GM21526 (cell line): ENCODE measurements around the gene LTBP4.

Experiments used
- ATAC-seq: cut with Tn5 transposase; IDR thresholded peaks from one replicate; pipeline ENCODE4 v1.9.1; 2021; ENCODE audit warnings: moderate library complexity; ENCODE audit not compliant: unreplicated experiment, low FRiP score

Gene LTBP4

DNA sequence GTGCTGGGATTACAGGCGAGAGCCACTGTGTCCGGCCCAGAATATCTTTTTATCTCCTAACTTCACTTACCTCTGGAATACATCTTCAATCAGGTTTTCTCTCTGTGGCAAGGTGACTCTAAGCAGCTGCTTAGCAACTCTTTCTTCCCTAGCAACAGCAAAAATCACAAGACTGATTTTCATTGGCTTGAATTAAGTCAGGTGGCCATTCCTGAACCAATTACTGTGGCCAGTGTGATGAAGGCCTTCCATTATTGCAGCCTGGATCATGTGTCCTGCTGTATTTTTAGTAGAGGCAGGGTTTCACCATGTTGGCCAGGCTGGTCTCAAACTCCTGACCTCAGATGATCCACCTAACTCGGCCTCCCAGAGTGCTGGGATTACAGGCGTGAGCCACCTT lies 9.0 kb upstream of the LTBP4 start:
- ATAC-seq = no peak

DNA sequence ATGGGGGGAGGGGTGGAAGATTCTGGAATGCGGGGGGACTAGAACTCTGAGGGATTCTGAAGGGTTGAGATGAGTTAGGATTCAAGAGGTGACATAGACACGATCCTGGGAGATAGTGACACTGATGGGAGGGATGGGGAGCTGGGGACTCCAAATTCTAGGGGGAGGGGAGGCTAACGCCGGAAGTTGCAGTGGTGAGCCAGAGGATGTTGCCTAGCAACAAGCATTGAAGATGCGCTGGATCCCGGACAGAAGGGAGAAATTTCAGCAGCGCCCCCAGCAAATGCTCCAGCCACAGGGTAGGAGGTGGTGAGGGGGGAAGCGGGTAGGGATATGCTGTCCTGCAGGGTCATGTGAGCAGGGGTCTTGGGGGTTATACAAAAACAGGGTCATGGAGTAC lies 6.9 kb upstream of the LTBP4 start:
- no peak for ATAC-seq

DNA sequence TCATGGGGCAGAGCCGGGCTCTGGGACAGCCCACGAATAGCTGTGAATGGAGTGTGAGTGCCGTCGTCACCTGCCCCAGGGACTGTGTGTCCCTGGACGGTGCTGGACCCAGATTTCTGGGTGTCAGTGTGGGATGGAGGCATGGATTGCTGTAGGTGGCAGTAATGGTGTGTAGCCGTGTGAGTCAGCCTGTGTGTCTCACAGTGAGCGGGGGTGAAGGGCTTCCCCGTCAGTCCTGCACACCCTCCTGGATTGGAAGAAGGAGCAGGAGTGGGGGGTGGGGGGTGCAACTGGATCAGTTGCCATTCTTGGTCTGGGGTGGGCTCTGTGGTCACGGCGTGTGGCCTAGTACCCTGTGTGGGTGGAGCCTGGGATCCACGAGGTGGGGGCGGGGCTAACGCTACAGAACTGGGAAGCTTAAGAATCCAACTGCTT lies 6.5 kb upstream of the LTBP4 start:
- no peak for ATAC-seq

DNA sequence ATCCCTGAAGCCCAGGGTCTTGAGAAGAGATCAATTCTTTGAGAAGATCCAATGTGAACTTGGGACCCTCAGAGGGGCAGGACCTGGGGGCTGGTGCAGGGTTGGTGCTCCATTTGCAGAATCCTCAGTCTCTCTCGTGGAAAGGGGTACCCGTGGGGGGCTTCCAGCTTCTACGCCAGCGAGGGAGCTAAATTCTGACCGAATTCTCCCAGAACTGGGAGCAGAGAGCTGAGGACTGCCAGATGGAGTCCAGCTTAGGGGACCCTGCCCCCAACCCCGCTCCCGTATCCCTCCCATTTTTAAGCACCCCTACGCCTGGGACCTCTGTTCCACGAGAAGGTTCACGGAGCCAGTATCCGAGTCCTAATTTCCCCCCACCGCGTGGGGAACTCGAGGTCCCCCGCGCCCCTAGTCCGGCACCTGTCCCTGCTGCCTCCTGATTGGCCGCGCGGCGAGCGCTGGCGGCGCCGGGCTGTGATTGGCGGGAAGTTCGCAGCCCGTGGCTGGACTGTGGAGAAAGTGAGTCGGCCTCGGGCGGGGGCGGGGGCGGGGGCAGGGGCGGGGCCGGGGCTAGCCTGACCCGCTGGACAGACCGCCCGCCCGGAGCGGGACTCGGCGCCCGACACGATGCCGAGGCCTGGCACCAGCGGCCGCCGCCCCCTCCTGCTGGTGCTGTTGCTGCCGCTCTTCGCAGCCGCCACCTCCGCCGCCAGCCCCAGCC lies 4.4 kb upstream of the LTBP4 start:
- ATAC-seq = no peak

DNA sequence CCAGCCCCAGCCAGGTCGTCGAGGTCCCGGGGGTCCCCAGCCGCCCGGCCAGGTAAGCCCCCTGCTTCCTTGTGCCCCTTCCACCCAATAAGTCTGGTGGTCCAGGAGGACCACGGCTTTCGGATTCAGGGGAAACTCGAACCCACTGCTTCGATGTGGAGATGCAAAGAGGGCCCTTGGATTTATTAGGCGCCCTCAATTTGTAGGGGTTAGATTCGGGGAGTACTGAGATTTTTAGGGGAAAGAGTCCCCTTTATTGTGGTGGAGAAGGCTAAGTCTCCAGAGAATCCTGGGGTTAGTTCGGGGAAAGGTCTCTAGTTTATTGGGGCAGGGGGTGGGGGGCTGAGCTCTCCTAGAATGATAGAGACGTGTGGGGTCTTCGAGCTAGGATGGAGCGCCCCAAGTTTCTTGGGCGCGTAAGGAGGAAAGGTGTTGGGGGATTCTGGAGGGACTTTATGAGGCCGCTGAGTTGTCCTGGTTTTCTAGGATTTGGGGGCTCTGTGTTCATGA lies 3.8 kb upstream of the LTBP4 start:
- no peak for ATAC-seq

DNA sequence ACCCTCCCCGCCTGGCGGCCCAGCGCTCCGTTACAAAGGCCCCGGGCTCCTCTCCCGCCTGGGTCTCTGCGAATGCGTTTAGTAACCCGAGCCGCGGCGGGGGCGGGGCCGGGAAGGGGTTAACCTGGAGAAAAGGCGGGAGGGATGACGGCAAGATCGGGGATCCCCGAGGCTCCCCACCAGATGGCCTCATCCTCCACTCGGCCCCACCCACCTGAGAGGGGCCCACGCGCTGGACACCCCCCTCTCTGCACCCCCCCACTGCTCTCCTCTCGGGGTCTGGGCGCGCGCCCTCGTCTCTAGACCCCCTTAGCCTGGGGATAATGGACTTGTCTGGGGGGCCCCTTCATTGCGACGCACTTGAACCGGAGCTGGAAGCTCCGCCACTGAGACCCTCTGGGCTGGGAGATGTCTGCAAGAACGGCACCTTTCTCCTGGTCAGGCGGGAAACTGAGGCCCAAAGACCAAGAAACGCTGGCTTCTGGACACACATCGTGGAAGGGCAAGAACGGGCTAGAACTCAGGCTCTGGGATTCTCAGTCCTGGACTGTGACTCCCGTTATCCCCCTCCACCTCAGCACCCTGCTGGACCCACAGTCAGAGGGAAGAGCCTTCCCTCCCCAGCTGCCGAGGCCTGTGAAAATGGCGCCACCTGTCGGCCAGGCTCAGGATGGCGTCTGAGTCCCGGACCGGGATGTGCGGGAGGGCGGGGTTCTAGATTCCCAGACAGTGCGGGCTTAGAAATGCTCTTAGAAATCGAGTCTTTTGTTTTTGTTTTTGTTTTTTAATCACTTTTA lies 2.9 kb upstream of the LTBP4 start:
- no peak for ATAC-seq

DNA sequence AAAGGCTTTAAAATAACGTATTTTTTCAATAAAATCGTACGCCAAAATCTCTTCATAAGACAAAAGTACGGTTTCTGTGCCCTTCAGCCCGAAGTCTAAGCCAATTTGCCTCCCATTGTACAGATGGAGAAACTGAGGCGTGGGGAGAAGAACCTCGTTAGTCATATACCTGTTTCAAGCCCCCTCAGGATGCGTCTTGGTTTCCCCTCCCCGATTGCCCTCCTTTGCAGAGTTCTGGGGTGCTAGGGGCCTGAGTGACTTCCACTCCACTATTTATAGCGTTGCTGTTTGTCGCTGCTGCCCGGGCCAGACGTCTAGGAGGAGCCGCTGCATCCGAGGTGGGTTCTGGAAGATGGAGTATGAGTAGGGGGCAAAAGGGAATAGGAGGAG lies 2.3 kb upstream of the LTBP4 start:
- no peak for ATAC-seq

DNA sequence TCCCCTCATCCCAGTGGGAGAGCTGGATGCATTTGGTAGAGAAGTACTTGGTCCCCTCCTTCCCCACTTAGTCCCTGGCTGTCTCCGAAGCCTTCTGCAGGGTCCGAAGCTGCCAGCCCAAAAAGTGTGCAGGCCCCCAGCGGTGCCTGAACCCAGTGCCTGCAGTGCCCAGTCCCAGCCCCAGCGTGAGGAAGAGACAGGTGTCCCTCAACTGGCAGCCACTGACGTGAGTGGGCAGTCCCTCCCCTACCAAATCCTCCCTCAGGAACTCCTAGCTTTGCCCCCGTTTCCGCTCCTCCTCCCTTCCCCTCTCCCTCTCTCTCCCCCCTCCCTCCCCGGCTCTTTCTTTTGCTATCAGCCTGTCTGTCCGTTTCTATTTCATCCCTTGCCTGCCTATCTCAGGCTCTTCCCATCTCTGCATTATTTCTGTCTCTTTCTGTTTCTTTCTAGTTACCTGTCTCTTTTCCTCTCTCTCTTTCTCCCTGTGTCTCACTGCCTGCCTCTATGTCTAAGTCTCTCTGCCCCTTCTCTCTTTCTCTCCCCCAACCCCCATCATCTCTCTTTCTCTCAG lies 1.8 kb upstream of the LTBP4 start:
- no peak for ATAC-seq

DNA sequence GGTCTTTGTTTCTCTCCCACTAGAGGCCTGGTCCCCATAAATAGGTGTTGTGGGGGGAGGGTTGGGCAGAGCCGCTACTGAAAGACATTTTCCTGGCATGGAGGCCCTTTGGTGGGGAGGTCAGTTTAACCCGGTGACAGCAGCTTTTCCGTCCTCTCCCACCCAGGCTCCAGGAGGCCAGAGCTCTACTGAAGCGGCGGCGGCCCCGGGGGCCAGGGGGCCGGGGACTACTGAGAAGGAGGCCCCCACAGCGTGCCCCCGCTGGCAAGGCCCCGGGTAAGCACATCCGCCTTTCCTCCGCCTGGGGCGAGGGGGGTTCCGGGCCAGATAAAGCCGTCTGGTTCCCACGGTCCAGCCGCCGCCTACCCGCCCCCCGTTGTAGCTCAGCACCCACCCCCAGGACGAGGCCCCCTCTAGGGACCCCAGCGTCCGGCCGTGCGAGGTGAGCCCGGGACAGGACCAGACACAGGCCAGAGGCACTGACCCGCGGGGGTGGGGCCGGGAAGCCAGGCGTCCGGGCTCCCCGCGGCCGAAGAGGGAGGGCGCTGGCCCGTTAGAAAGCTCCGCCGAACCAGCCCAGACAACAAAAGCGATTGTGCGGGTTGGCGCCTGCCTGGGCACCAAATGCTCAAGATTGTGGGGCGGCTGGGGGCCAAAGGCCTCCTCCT lies 1.1 kb upstream of the LTBP4 start:
- ATAC-seq = no peak

DNA sequence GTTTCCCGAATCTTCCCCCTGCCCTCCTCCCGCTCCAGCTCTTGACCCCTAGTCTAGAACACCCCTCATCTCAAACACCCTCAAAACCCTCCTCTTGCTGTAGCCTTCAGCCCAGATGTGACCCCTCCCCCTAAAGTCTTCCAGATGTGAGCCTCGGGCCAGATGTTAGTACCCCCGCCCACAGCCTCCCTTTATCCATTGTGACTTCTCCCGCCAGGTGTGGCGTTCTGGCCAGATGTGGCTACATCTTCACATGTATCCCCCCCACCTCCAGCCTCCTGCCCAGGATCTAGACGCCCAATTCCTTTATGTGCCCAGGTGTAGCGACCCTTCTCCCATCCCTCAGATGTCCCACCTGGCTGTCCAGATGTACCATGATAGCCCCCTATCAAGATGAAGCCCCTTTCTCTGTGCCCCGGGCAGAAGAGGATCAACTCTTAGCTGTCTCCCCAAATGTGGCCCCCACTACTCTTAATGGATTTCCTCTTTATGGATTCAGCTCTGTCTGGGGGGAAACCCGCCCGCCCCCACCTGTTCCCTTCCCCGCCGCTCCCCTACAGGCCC lies 517 bp upstream of the LTBP4 start:
- ATAC-seq = no peak

DNA sequence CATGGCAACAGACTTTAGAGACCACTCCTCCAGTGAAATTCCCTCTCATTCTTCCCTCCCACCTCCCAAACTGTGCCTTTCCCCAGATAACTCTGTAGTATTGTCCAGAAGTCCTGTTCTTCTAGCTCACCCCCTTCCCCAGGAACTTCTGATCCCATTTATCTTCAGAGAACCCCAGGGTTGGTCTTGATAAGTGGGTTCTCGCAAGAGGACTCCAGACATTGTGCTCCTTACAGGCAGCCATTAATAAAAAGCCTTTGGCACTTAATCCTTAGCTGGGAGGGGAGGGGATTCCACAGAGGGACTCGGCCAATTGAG lies 1.9 kb downstream of the LTBP4 start:
- no peak for ATAC-seq

DNA sequence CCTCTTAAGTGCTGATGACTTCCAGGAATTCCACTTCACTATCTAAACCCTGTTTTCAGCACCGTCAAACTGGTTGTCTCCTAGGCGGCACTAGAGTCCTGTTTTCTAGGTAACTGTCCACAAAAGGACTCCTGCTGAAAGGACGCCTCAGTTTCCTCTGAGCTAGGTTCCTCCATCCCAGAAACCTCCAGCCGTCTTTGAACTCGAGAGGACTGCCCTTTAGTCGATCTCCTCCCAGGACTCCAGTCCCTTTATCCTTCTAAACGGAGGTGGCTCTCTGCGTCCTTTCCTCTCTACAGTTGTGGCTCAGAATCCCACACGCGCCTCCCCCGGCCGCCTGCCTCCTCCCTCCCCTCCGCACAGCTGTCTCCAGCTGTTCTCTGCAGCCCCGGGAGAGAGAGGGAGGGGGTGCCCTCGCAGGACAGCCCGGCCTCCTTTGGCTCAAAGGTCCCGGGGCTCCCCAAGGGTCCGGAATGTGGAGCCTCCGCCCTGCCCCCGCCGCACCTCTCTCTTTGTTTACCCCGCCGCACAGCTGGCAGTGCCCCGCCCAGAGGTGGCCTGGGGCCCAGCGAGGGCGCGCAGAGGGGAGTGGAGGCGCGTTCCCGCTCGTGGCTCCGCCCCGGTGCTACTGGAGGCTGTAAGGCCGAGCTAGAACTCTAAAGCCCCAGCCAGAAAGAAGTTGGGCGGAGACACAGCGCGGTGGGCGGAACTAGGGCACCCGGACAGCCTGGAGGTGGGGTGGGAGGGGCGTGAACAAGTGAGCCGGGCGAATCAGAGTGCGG lies 2.4 kb downstream of the LTBP4 start:
- ATAC-seq = peak; percentile 60

DNA sequence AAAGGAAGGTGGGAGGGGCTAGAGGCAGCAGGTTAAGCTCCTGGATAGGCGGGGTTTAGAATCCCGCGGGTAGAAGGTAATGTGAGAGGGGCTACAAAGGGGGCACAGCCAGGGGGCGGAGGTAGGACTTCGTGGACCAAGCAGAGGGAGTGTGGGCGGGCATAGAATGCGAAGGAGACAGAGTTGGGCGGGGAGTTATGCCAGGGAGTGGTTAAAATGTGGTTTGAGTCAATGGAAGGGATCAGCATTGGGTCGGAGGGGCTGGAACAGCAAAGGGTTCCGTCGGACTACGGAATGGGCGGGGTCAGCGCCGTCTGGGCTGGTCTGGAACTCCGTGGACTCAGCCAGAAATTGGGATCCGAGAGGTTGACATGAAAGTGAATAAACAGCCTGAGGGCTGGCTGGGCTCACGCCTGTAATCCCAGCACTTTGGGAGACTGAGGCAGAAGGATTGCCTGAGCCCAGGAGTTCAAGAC lies 3.0 kb downstream of the LTBP4 start:
- ATAC-seq = no peak

DNA sequence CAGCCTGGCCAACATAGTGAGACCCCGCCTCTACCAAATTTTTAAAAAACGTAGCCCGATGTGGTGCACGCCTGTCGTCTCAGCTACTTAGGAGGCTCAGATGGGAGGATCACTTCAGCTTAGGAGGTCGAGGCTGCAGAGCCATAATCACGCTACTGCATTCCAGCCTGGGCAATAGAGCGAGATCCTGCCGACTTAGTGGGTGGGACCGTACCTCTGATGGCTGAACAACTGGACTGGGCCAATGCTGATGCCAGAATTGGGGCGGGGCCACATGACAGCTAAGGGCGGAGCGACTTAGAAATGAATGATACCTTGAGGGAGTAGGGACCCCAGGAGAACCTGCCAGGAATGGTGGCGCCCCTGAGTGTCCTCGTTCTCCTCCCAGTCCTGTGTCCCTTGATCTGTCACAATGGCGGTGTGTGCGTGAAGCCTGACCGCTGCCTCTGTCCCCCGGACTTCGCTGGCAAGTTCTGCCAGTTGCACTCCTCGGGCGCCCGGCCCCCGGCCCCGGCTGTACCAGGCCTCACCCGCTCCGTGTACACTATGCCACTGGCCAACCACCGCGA lies 3.6 kb downstream of the LTBP4 start:
- no peak for ATAC-seq

DNA sequence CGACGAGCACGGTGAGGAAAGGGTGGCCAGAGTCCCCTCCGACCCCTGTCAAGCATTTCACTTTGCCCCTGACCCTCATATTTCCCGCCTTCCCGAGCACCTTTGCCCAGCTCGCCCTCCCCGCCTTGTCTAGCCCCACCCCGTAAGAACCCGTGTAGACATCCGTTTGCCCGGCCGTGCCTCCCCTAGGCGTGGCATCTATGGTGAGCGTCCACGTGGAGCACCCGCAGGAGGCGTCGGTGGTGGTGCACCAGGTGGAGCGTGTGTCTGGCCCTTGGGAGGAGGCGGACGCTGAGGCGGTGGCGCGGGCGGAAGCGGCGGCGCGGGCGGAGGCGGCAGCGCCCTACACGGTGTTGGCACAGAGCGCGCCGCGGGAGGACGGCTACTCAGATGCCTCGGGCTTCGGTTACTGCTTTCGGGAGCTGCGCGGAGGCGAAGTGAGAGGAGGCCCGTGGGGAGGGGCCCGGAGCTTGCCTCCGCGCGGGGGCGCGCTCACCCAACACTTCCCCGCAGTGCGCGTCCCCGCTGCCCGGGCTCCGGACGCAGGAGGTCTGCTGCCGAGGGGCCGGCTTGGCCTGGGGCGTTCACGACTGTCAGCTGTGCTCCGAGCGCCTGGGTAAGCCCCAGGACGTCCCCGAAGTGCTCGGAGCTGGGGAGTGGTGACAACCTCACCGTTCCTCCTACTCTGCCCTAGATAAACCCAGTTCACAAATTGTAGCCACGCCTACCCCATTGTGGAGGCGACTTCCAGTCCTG lies 4.2 kb downstream of the LTBP4 start:
- ATAC-seq = peak; percentile 29

DNA sequence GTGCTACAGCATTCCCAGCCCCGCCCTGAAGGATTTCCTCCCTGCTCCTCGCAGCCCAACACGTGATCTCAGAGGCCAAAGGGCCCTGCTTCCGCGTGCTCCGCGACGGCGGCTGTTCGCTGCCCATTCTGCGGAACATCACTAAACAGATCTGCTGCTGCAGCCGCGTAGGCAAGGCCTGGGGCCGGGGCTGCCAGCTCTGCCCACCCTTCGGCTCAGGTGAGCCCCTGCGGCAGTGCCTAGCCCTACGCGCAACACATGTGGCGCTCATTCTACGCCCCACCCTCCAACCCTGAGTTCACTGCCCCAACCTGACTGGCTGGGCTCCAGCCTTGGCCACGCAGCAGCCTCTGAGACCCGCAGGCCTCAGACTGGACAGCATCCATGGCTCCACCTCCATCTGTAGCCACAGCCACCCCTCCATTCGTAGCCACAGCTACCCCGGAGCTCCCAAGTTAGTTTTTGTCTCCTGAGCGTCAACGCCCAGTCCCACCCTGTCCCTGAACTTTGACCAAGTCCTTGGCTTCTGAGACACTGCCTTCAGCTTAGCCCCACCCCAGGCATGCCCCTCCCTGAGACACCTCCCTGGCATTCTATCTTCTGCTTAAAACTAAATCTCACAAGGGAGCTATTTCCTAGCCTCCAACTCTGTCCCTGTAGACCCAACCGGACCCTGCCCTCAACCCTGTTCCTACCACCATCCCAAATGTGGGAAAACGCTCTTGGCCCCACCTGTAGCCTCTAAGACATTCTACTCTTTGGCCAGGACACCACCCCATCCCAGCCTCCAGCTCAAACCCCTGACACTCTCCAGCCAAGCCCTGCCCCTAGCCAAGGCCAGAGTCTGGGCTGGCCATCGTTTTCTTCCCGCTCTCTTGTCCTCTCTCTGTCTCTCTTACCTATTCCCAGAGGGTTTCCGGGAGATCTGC lies 6.4 kb downstream of the LTBP4 start:
- ATAC-seq = no peak

DNA sequence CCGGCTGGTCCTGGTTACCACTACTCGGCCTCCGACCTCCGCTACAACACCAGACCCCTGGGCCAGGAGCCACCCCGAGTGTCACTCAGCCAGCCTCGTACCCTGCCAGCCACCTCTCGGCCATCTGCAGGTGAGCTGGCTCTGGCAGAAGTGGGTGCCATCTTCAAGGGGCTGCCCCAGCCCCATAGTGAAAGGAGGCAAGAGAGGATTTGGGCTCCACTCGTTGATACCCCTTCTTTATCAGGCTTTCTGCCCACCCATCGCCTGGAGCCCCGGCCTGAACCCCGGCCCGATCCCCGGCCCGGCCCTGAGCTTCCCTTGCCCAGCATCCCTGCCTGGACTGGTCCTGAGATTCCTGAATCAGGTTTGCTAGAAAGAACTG lies 7.1 kb downstream of the LTBP4 start:
- no peak for ATAC-seq

DNA sequence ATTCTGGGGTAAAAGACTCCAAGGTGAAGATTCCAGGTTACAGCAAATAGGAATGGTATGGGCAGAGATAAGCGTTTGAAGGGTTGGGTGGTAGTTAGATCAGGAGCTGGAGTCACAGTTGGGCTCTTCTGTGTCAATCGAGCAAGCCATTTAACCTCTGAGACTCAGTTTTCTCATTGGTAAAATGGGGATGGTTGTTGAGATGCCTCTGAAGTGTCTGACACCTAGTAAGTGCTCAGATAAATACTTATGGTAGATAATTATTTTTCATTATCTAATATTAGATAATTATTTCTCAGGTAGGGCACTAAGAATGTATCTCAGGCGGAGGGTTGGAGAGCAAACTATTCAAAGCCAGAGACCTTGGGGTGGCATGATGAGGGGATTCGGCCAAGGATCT lies 7.8 kb downstream of the LTBP4 start:
- ATAC-seq = no peak
